Peyer's patch (tissue), 4 donors: ENCODE results near the gene RSPH1.

ENCODE experiments used
- POLR2A ChIP-seq, 2 donors: fragments of 450-650 bp; IDR thresholded peaks; one replicate each; pipeline ENCODE4 v1.5.1; 2017; ENCODE audit warnings: antibody characterized with exemption in 2 of 2, mild to moderate bottlenecking in 2 of 2, moderate library complexity in 2 of 2
- TF ChIP-seq, protein P1 (sequence below), 6 experiments: fragments of 450-650 bp in 4 of 6; fragments of 200-600 bp in 2 of 6; sonication (generic) in 1 of 6; IDR thresholded peaks; one replicate each; pipeline ENCODE4 v1.5.1; 2017 to 2019; ENCODE audit warnings: antibody characterized with exemption in 6 of 6, mild to moderate bottlenecking in 3 of 6, moderate library complexity in 1 of 6

DNA sequence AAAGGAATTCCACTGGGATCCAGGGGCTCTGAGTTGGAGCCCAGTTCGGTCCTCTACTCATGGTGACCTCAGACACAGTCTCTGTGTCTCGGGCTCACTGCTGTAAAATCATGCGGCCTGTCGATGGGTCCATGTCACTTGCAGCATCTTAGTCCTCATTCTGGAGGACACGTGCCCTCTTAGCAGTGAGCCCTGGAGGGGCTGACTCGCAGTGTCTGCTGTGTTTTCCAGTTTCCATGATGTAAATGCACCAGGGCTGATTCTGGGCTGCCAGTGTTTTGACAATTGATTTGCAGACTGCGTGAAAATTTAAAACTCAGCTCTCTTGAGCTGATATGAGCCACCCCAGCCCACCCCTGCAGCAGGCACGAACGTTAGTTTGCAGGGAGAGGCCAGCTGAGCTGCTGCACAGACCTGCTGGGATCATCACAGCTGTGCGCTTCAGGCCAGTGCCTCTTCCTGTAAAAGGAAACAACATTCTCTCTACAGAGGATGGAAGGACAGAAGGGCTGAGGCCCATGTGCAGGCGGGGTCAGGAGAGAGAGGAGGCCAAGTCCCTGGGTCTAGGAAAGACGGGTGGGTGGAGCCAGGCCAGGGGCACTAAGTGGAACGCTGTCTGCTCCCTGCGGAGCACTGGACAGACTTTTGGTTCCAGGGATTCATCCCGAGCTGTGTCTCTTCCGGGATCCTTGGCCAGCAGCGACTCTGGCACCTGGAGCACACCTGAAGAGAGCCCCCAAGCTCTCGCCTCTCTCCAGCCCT is 42.6 kb downstream of the RSPH1 start:
- TF ChIP-seq, protein P1, sequence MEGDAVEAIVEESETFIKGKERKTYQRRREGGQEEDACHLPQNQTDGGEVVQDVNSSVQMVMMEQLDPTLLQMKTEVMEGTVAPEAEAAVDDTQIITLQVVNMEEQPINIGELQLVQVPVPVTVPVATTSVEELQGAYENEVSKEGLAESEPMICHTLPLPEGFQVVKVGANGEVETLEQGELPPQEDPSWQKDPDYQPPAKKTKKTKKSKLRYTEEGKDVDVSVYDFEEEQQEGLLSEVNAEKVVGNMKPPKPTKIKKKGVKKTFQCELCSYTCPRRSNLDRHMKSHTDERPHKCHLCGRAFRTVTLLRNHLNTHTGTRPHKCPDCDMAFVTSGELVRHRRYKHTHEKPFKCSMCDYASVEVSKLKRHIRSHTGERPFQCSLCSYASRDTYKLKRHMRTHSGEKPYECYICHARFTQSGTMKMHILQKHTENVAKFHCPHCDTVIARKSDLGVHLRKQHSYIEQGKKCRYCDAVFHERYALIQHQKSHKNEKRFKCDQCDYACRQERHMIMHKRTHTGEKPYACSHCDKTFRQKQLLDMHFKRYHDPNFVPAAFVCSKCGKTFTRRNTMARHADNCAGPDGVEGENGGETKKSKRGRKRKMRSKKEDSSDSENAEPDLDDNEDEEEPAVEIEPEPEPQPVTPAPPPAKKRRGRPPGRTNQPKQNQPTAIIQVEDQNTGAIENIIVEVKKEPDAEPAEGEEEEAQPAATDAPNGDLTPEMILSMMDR (IDR thresholded peaks at IDR 0.05): no peak
- no peak for TF ChIP-seq POLR2A (IDR thresholded peaks at IDR 0.05)
